AG09309 (cell line): ENCODE data around the gene ZNF710.

Experiments
- DNase-seq: peaks from one replicate; pipeline ENCODE4 v3.0.0-alpha.2; 2010; ENCODE audit warnings: low read depth
- H3K4me3 ChIP-seq: 2 replicates; pipeline ENCODE4 v1.5.1; 2011; ENCODE audit warnings: mild to moderate bottlenecking, low read depth, low read length, moderate library complexity; ENCODE audit not compliant: control insufficient read depth
- TF ChIP-seq, protein P1 (sequence below): IDR thresholded peaks from 2 replicates; pipeline ENCODE4 v1.5.1; 2011; ENCODE audit warnings: mild to moderate bottlenecking, low read depth, low read length, inconsistent platforms; ENCODE audit not compliant: insufficient read depth, control insufficient read depth; ENCODE audit errors: missing control alignments

Gene ZNF710

DNA sequence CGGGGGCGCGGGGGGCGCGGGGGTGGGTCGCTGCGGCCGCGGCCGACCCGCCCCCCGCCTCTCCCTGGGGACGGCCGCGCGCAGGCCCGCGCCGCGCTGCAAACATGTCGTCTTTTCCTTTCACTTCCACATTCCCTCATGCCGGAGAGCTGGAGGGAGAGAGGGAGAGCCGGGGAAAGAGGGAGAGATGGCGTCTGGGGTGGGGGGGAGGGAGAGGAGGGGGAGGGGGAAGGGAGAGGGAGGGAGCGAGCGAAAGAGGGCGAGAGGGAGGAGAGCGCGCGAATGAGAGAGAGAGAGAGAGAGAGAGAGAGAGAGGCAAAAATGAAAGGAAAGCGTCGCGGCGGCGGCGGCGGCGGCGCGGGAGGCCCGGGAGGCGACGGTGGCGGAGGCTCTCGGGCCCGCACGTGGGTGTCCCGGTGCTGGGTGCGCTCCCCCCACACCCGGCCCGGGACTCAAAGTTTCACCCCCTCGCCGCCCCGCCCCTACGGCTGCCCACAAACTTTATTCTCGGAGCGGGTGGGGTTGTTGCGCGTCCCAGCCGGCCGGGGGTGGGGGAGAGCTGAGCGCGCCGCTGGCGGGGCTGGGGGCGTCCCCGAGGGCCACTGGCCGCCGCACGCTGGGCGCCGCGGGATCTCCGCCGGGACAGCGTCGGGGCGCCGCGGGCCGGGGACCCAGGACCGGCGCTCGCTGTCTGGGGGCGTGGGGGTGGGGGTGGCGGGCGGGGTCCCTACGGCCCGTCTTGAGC lies 731 bp downstream of the ZNF710 start:
- H3K4me3 ChIP-seq = peak overlapping the region; percentile 51
- no peak for DNase-seq
- TF ChIP-seq, protein P1, sequence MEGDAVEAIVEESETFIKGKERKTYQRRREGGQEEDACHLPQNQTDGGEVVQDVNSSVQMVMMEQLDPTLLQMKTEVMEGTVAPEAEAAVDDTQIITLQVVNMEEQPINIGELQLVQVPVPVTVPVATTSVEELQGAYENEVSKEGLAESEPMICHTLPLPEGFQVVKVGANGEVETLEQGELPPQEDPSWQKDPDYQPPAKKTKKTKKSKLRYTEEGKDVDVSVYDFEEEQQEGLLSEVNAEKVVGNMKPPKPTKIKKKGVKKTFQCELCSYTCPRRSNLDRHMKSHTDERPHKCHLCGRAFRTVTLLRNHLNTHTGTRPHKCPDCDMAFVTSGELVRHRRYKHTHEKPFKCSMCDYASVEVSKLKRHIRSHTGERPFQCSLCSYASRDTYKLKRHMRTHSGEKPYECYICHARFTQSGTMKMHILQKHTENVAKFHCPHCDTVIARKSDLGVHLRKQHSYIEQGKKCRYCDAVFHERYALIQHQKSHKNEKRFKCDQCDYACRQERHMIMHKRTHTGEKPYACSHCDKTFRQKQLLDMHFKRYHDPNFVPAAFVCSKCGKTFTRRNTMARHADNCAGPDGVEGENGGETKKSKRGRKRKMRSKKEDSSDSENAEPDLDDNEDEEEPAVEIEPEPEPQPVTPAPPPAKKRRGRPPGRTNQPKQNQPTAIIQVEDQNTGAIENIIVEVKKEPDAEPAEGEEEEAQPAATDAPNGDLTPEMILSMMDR = no peak

- DNase-seq = no peak
- peak overlapping the region; percentile 51 for H3K4me3 ChIP-seq
- TF ChIP-seq, protein P1 = no peak
Observed at GRCh38 chr15:90002428-90002844, 1.3 kb downstream of the ZNF710 start.

DNA sequence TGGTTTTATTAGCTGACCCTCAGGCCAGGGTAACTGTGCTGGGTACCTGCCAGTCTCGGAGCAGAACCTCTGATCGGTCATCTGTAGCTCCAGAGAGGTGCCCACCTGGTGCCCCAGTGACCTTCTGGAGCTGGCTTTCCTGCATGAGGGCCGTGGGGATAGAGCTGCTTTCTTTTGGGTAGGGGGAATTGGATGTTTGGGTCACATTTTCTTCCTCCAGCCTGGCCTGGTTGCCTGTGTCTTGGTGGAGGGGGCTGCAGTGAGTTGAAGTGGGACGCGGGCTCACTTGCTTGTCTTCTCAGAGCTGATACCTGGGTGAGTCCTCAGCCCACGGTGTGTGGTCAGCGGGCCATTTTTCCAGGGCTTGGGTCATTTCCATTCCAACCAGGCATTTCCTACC lies 2.6 kb downstream of the ZNF710 start:
- TF ChIP-seq, protein P1 = no peak
- H3K4me3 ChIP-seq = no peak overlapping the region
- DNase-seq = no peak

DNA sequence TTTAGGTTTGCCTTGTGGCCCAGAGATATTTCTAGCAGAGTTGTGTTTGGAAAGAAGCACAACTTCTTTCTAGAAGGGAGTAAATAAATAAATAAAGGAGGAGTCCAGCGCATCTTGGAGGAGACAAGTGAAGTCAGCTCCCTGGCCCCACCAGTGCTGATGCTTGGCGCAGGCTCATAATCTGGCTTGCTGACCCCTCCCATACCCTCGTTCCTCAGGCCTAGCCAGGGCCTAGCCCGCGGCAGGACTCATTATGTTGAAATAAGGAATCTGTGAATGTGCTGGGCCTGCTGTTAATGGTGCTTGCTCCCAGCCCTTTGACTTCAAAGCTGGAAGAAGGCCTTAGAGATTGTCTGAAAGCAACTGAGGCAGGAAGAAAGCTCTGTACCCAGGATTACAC lies 3.1 kb downstream of the ZNF710 start:
- DNase-seq = no peak
- H3K4me3 ChIP-seq = no peak overlapping the region
- TF ChIP-seq, protein P1 = no peak

DNA sequence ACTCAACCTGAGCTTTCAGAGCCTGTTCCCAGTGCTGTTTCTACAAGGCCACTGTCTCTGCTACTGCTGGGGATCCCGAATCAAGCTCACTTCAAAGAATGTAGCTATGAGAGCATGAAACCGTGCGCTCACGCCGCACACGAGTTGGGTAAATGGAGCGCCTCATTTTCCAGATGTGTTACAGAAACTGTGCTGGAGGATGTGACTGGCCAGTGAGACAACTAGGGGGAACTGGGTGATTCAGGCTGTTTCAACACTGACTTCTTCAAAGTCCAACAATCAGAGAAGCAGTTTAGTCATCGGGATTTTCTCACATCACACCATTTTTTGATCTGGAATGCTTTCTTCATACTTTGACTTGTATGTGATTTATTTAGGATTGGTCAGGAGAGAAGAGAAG lies 3.5 kb downstream of the ZNF710 start:
- peak; percentile 88 for DNase-seq
- no peak overlapping the region for H3K4me3 ChIP-seq
- TF ChIP-seq, protein P1 = no peak

- TF ChIP-seq, protein P1 = no peak
- DNase-seq = no peak
- H3K4me3 ChIP-seq = no peak overlapping the region
Observed at GRCh38 chr15:90006217-90007075, 5.3 kb downstream of the ZNF710 start.
